Measurements from ENCODE around the gene CPLX4.

The CPLX4 gene

DNA sequence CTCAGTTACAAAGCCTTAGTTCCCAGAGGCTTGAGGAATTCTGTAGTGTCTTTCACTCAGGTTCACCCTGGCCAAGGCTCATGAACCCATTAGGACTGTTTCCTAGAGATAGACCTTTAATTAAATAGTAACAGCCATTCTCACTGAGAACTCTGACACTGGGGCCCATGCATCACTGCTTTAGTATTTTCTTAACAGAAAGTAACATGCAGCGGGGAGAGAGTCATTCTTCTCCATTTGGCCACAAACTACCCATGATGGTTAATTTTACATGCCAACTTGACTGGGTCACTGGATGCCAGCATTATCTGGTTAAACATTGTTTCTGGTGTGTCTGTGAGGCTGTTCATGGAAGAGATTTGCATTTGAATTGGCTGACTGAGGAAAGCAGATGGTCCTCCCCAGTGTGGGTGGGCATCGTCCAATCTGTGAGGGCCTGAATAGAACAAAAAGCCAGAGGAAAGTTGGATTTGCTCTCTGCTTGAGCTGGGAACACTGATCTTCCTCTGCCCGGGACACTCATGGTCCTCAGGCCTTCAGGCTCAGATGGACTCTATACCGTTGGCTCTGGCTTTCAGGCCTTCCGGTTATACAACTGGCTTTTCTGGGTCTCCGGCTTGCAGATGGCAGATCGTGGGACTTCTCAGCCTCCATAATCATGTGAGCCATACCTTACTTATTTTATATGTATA is 5.6 kb upstream of the CPLX4 start:
- no peak for DNase-seq (ENCODE audit: insufficient read length, low spot score)
- no peak for FAIRE-seq
- TF ChIP-seq POU2F2 (IDR thresholded peaks at IDR 0.05; ENCODE audit: low read depth, low read length) (no peak), PAX5 (IDR thresholded peaks at IDR 0.05; ENCODE audit: insufficient read depth, low read length, severe bottlenecking) (no peak), TAF1 (IDR thresholded peaks at IDR 0.05; ENCODE audit: low read depth, low read length) (no peak), POLR2AphosphoS5 (IDR thresholded peaks at IDR 0.05; ENCODE audit: low read depth, low read length) (no peak; the same call in 1 of the 2 replicates)

DNA sequence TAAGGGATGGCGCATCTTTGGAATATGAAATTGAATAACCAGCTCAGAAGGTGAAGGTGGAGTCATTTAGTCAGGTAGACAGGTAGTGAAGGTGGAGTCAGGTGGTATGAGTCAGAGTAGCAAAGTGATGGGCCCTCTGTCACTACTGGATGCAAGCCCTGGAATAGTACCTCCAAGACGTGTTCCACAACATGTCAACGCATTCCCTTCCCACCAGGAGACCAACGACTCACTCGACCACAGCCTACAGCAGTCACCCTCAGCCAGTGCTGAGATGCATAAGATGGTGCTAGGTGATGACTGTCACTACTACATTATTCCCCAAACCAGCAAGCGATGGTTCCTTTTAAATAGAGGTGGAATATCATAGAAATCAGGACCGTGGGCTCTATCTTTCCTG is 6.8 kb downstream of the CPLX4 start:
- no peak for DNase-seq (ENCODE audit: insufficient read length, low spot score)
- no peak for FAIRE-seq
- no peak for TF ChIP-seq POLR2A (IDR thresholded peaks at IDR 0.05; ENCODE audit: low read depth, low read length)

DNA sequence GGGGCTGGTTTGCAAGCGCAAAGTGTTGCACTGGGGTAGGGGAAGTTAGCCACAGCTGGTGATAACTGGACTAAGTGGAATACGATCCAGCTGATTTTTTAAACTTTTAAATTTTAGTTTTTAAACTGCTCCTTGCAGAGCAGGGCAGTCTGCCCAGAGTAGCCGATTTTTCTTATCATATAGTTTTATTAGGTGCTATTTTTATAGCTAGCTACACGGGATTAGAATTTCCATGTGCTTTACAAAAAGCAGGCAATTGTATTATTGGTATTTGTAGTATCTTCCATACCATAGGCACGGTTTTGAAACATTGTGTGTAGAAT is 9.6 kb downstream of the CPLX4 start:
- no peak for TF ChIP-seq SPI1 (IDR thresholded peaks at IDR 0.05; ENCODE audit: low read depth, low read length)
- TF ChIP-seq TAF1 (IDR thresholded peaks at IDR 0.05; ENCODE audit: low read depth, low read length): no peak
- TF ChIP-seq POU2F2 (IDR thresholded peaks at IDR 0.05; ENCODE audit: low read depth, low read length): no peak
- no peak for TF ChIP-seq POLR2AphosphoS5 (IDR thresholded peaks at IDR 0.05; ENCODE audit: low read depth, low read length)
- no peak for TF ChIP-seq POLR2A (IDR thresholded peaks at IDR 0.05; ENCODE audit: low read depth, low read length)
- TF ChIP-seq PAX5 (IDR thresholded peaks at IDR 0.05; ENCODE audit: insufficient read depth, low read length, severe bottlenecking): no peak
- DNase-seq (ENCODE audit: insufficient read length, low spot score): no peak
- no peak for FAIRE-seq

DNA sequence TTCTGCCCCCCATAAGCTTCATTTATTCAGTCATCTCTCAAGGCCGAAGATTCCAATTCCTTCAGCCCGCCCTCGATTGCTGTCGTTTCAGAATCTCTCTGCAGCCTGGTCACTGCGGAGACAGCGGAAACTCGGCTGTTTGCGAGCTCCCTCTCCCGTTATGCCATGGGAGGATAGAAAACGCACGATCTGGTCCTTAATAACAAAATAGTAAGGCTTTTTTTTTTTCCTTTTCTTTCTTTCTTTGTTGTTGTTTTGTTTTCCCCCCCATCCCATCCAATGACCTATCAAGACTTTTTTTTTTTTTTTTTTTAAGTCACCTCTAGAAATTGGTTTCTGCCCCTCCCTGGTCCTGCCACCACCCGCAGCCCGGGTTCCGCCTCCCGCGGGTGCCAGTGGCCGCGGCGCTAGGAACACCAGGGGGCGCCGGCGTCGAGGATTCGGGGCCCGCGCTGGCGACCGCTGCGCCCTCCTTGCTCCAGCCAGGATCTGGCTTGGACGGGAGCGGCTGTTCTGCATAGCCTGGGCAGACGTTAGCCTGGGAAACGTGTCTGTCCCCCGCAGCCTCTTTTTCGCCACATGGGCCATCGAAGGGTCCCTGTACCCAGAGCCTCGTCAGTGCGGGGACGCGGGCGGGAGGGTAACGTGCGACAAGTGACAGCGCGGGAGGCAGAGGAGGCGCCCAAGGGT is 10.1 kb downstream of the CPLX4 start:
- no peak for TF ChIP-seq POU2F2 (IDR thresholded peaks at IDR 0.05; ENCODE audit: low read depth, low read length)
- TF ChIP-seq POLR2AphosphoS5 (IDR thresholded peaks at IDR 0.05; ENCODE audit: low read depth, low read length): no peak
- TF ChIP-seq TAF1 (IDR thresholded peaks at IDR 0.05; ENCODE audit: low read depth, low read length): no peak
- FAIRE-seq (peak; percentile 9), DNase-seq (ENCODE audit: insufficient read length, low spot score) (peak; percentile 69)

DNA sequence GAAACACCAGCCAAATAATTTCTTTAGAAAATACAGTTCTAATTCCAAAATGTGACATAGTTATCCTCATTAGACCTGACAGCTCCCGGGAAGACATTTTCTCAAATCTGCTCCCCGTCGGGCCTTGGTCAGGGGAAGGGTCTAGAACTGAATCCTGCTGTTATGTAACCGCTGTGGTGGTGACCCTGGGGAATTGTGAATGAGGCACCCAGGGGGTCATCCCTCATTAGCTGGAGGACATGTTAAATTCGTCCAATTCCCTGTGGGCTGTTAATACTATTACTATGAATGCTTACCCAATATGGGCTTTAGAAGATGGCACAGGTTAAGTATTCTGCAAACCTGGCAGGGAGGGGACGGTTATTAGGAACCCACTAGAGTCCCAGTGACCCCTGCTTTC is 11.8 kb downstream of the CPLX4 start:
- TF ChIP-seq POLR2AphosphoS5 (IDR thresholded peaks at IDR 0.05; ENCODE audit: low read depth, low read length) (no peak), PAX5 (IDR thresholded peaks at IDR 0.05; ENCODE audit: insufficient read depth, low read length, severe bottlenecking) (no peak), SPI1 (IDR thresholded peaks at IDR 0.05; ENCODE audit: low read depth, low read length) (no peak), POLR2A (IDR thresholded peaks at IDR 0.05; ENCODE audit: low read depth, low read length) (no peak), TAF1 (IDR thresholded peaks at IDR 0.05; ENCODE audit: low read depth, low read length) (no peak), POU2F2 (IDR thresholded peaks at IDR 0.05; ENCODE audit: low read depth, low read length) (no peak)
- no peak for DNase-seq (ENCODE audit: insufficient read length, low spot score)
- no peak for FAIRE-seq

DNA sequence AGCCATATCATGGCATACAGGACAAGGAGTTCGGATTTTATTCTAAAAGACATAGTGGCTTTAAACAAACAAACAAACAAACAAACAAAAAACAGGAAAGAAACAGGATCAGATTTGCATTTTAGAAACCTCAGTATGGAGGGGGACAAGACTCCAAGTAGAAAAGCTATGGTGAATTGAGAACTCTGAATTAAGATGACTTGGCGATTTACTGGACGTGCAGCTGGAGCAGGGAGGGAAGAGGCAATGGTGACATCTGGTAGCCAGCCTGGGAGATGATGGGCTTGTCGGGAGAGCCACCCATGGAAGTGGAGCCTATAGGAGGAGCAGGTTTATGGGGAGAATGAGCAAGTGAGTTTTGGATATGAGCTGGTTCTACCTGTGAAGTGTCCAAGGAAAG is 13.2 kb downstream of the CPLX4 start:
- FAIRE-seq: no peak
- no peak for DNase-seq (ENCODE audit: insufficient read length, low spot score)
- TF ChIP-seq POU2F2 (IDR thresholded peaks at IDR 0.05; ENCODE audit: low read depth, low read length) (no peak), PAX5 (IDR thresholded peaks at IDR 0.05; ENCODE audit: insufficient read depth, low read length, severe bottlenecking) (no peak), SPI1 (IDR thresholded peaks at IDR 0.05; ENCODE audit: low read depth, low read length) (no peak), POLR2A (IDR thresholded peaks at IDR 0.05; ENCODE audit: low read depth, low read length) (no peak), POLR2AphosphoS5 (IDR thresholded peaks at IDR 0.05; ENCODE audit: low read depth, low read length) (no peak), TAF1 (IDR thresholded peaks at IDR 0.05; ENCODE audit: low read depth, low read length) (no peak)

DNA sequence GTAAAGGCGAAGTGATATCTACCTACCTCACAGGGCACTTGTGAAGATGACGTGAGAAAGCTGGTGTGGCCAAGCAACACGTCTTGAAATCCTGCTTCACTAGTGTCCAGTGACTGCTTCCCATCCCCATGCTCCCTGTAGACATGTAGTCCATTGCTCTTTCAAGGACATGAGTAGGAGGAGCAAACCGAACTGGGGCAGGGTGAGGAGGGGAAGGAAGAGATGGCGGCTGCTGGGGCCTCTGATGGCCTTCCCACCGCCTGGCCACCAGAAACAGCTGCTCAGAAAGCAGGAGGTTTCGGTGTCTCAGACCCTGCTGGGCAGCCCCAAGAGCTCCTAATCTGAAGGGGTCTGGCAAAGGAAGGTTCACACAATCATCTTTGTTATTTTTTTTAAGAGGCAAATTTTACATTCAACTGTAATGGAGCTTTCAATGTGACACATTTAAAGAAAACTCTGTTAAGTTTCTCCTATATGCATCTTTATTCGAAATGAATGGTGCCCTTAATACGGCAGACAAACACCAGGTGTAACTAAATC is 14.7 kb downstream of the CPLX4 start:
- TF ChIP-seq TAF1 (IDR thresholded peaks at IDR 0.05; ENCODE audit: low read depth, low read length): no peak
- TF ChIP-seq POLR2A (IDR thresholded peaks at IDR 0.05; ENCODE audit: low read depth, low read length): no peak
- TF ChIP-seq SPI1 (IDR thresholded peaks at IDR 0.05; ENCODE audit: low read depth, low read length): no peak
- TF ChIP-seq PAX5 (IDR thresholded peaks at IDR 0.05; ENCODE audit: insufficient read depth, low read length, severe bottlenecking): no peak
- no peak for TF ChIP-seq POU2F2 (IDR thresholded peaks at IDR 0.05; ENCODE audit: low read depth, low read length)
- TF ChIP-seq POLR2AphosphoS5 (IDR thresholded peaks at IDR 0.05; ENCODE audit: low read depth, low read length): no peak
- FAIRE-seq (no peak), DNase-seq (ENCODE audit: insufficient read length, low spot score) (no peak)

DNA sequence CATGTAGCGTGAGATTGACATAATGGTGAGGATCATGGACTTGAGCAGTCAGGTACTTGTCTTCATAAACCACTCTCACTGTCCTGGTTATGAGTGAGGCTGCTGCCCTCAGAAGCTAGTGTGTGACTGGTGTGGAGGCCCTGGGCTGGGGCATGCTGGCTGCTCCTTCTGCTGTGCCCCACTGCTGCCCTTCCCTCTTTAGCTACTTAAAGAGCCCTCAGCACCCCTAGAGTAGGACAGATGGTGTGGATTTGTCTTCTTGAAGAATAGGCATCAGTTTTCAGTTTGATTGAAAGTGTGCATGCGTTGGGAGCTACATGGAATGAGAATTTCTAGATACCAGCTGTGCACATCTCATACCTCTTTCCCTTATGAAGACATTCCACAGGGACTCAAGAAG is 15.4 kb downstream of the CPLX4 start:
- TF ChIP-seq TAF1 (IDR thresholded peaks at IDR 0.05; ENCODE audit: low read depth, low read length): no peak
- TF ChIP-seq SPI1 (IDR thresholded peaks at IDR 0.05; ENCODE audit: low read depth, low read length): no peak
- no peak for TF ChIP-seq POU2F2 (IDR thresholded peaks at IDR 0.05; ENCODE audit: low read depth, low read length)
- TF ChIP-seq POLR2A (IDR thresholded peaks at IDR 0.05; ENCODE audit: low read depth, low read length): no peak
- no peak for TF ChIP-seq PAX5 (IDR thresholded peaks at IDR 0.05; ENCODE audit: insufficient read depth, low read length, severe bottlenecking)
- no peak for TF ChIP-seq POLR2AphosphoS5 (IDR thresholded peaks at IDR 0.05; ENCODE audit: low read depth, low read length)
- FAIRE-seq (no peak), DNase-seq (ENCODE audit: insufficient read length, low spot score) (no peak)

DNA sequence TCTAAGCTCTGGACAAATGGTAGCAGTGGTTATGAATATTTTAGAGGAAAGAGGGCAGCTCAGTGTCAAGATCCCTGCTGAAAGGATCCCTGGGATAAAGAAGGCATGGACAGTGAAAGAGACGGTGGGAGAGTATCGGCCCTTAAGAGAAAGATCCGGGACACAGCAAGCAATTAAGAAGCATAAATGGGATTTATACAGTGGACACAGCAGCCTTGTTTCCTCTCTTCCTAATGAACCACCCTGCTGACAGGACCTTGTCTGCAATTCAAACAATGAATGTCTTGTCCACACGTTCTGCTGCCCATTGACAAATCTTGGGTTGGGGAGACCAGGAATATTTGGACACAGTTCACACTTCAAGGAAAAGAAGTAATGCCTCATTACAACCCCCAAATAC is 16.5 kb downstream of the CPLX4 start:
- no peak for DNase-seq (ENCODE audit: insufficient read length, low spot score)
- TF ChIP-seq POLR2A (IDR thresholded peaks at IDR 0.05; ENCODE audit: low read depth, low read length) (no peak), POU2F2 (IDR thresholded peaks at IDR 0.05; ENCODE audit: low read depth, low read length) (no peak), POLR2AphosphoS5 (IDR thresholded peaks at IDR 0.05; ENCODE audit: low read depth, low read length) (no peak), TAF1 (IDR thresholded peaks at IDR 0.05; ENCODE audit: low read depth, low read length) (no peak), SPI1 (IDR thresholded peaks at IDR 0.05; ENCODE audit: low read depth, low read length) (no peak), PAX5 (IDR thresholded peaks at IDR 0.05; ENCODE audit: insufficient read depth, low read length, severe bottlenecking) (no peak)
- no peak for FAIRE-seq

All from GM12891 (cell line).